Left renal pelvis (tissue), 4 donors: Measurements from ENCODE around the gene CDC42BPB. TPM values are rescaled to one million over a fixed set of nuclear protein-coding genes. Genes with fewer than 3 reads are reported as not detected.

Source experiments
- DNase-seq, 4 donors: peaks; one replicate each; pipeline ENCODE4 v3.0.0-alpha.2; 2013; ENCODE audit warnings: low read depth in 4 of 4, low spot score in 3 of 4
- polyA plus RNA-seq, 4 donors: library from polyadenylated mRNA; unstranded; fragments of 120-200 nt; gene quantifications; one replicate each; pipeline ENCODE4 v1.2.1, GENCODE V29; 2013; ENCODE audit not compliant: insufficient read length in 4 of 4

Gene CDC42BPB
- polyA plus RNA-seq, 4 donors: 66.5 to 84.8 (median 74.8) TPM

- DNase-seq: no peak
Measured at GRCh38 chr14:102920273-102920997, 136.9 kb downstream of the CDC42BPB start.

GRCh38 chr14:102918438-102918837 lies 138.9 kb downstream of the CDC42BPB start:
- DNase-seq: no peak

GRCh38 chr14:102917469-102918211 lies 139.7 kb downstream of the CDC42BPB start:
- DNase-seq: no peak

GRCh38 chr14:102917056-102917385 lies 140.3 kb downstream of the CDC42BPB start:
- no peak for DNase-seq

GRCh38 chr14:102916347-102917055 lies 140.8 kb downstream of the CDC42BPB start:
- no peak for DNase-seq

- no peak for DNase-seq
Measured at GRCh38 chr14:102915292-102916110, 141.8 kb downstream of the CDC42BPB start.

GRCh38 chr14:102914474-102915291 lies 142.7 kb downstream of the CDC42BPB start:
- DNase-seq: no peak

- no peak for DNase-seq
Measured at GRCh38 chr14:102913341-102914211, 143.8 kb downstream of the CDC42BPB start.

GRCh38 chr14:102911991-102912761 lies 145.2 kb downstream of the CDC42BPB start:
- DNase-seq: no peak

- DNase-seq: no peak
Measured at GRCh38 chr14:102911541-102911951, 145.8 kb downstream of the CDC42BPB start.

- DNase-seq: no peak
Measured at GRCh38 chr14:102910442-102910841, 146.9 kb downstream of the CDC42BPB start.

GRCh38 chr14:102909911-102910310 lies 147.4 kb downstream of the CDC42BPB start:
- DNase-seq: no peak

GRCh38 chr14:102909462-102909861 lies 147.9 kb downstream of the CDC42BPB start:
- no peak for DNase-seq

GRCh38 chr14:102908766-102909455 lies 148.4 kb downstream of the CDC42BPB start:
- no peak for DNase-seq

- DNase-seq: no peak
Measured at GRCh38 chr14:102907980-102908730, 149.2 kb downstream of the CDC42BPB start.

- no peak for DNase-seq
Measured at GRCh38 chr14:102907303-102907844, 150.0 kb downstream of the CDC42BPB start.
